Activated T-cell treated with anti-CD3 and anti-CD28 coated beads for 4 hours (primary cell): ENCODE data around the gene TBC1D19.

Experiments used
- DNase-seq: peaks from one replicate; pipeline ENCODE4 v3.0.0-alpha.2; 2020

TBC1D19 gene

GRCh38 chr4:26785810-26786209 is 201.9 kb downstream of the TBC1D19 start:
- DNase-seq, result no peak

- no peak for DNase-seq
Observed at GRCh38 chr4:26786916-26787315, 203.0 kb downstream of the TBC1D19 start.

GRCh38 chr4:26787461-26788340 is 203.8 kb downstream of the TBC1D19 start:
- DNase-seq, result no peak

GRCh38 chr4:26788341-26788733 is 204.5 kb downstream of the TBC1D19 start:
- DNase-seq, result no peak

- no peak for DNase-seq
Observed at GRCh38 chr4:26789208-26789607, 205.3 kb downstream of the TBC1D19 start.

GRCh38 chr4:26791346-26791745 is 207.5 kb downstream of the TBC1D19 start:
- DNase-seq, result no peak

- no peak for DNase-seq
Observed at GRCh38 chr4:26792639-26793038, 208.8 kb downstream of the TBC1D19 start.

GRCh38 chr4:26793735-26794134 is 209.9 kb downstream of the TBC1D19 start:
- DNase-seq, result no peak

GRCh38 chr4:26796081-26796480 is 212.2 kb downstream of the TBC1D19 start:
- DNase-seq, result no peak

- no peak for DNase-seq
Observed at GRCh38 chr4:26802790-26803189, 218.9 kb downstream of the TBC1D19 start.

GRCh38 chr4:26803211-26803861 is 219.5 kb downstream of the TBC1D19 start:
- DNase-seq, result no peak

GRCh38 chr4:26804451-26804850 is 220.6 kb downstream of the TBC1D19 start:
- no peak for DNase-seq

- DNase-seq, result no peak
Observed at GRCh38 chr4:26804925-26805324, 221.0 kb downstream of the TBC1D19 start.
